MCF 10A (cell line): ENCODE measurements around the gene CHL1. TPM values are rescaled to one million over a fixed set of nuclear protein-coding genes. Genes with fewer than 3 reads are reported as not detected.

Experiments
- BruUV-seq: library from RNA; stranded (reverse); fragments of 400-500 nt; replicated peaks from 2 replicates; lab custom pipeline; 2021; lab: Mats Ljungman, UMichigan
- CTCF ChIA-PET: fragments of 300-600 bp; sonication (Branson Sonifier 250); formaldehyde crosslinking; extraction: SDS; loops from one replicate; lab custom pipeline; 2021; ENCODE audit warnings: antibody characterized with exemption, inconsistent platforms; lab: Yijun Ruan, JAX
- POLR2A ChIA-PET: fragments of 300-600, 350-650 bp; sonication (Branson Sonifier 250); formaldehyde crosslinking; extraction: SDS; loops from one replicate; lab custom pipeline; 2020; ENCODE audit warnings: antibody characterized with exemption, inconsistent platforms; lab: Yijun Ruan, JAX
- DNase-seq: peaks from one replicate; pipeline ENCODE4 v3.0.0-alpha.2; 2018; ENCODE audit not compliant: unreplicated experiment
- H3K27ac Mint-ChIP-seq: one replicate; pipeline ENCODE4 v1.8.0; 2022; ENCODE audit warnings: mild to moderate bottlenecking, low read depth, mixed read lengths; ENCODE audit not compliant: unreplicated experiment
- H3K27me3 Mint-ChIP-seq: one replicate; pipeline ENCODE4 v1.8.0; 2022; ENCODE audit warnings: mixed read lengths; ENCODE audit not compliant: insufficient read depth, unreplicated experiment
- H3K36me3 Mint-ChIP-seq: one replicate; pipeline ENCODE4 v1.8.0; 2022; ENCODE audit warnings: mild to moderate bottlenecking, moderate library complexity, mixed read lengths; ENCODE audit not compliant: insufficient read depth, unreplicated experiment
- H3K4me1 Mint-ChIP-seq: one replicate; pipeline ENCODE4 v1.8.0; 2022; ENCODE audit warnings: mixed read lengths; ENCODE audit not compliant: insufficient read depth, unreplicated experiment
- H3K4me3 Mint-ChIP-seq: one replicate; pipeline ENCODE4 v1.8.0; 2022; ENCODE audit warnings: mild to moderate bottlenecking, moderate library complexity, mixed read lengths; ENCODE audit not compliant: unreplicated experiment
- H3K9me3 Mint-ChIP-seq: one replicate; pipeline ENCODE4 v1.8.0; 2022; ENCODE audit warnings: mixed read lengths; ENCODE audit not compliant: unreplicated experiment
- CTCF ChIP-seq: fragments of 200-600 bp; IDR thresholded peaks from one replicate; pipeline ENCODE4 v1.8.0; 2022; ENCODE audit warnings: antibody characterized with exemption, mild to moderate bottlenecking; ENCODE audit not compliant: unreplicated experiment
- intact Hi-C: fragments of 100-400 bp; cut with micrococcal nuclease; formaldehyde crosslinking; loops from 2 replicates; pipeline ENCODE4 v1.14.1; 2022
- total RNA-seq: library from RNA; stranded (reverse); gene quantifications from 2 replicates; pipeline ENCODE4 v1.2.3, GENCODE V29; 2022

CHL1 gene
- total RNA-seq, 1 experiment from 2014 or later: not detected

GRCh38 chr3:317012-317411 is 120.4 kb downstream of the CHL1 start:
- TF ChIP-seq CTCF: no peak
- intact Hi-C loops: no loop called here
- Mint-ChIP-seq H3K9me3 (no peaks in the 10 kb centered on the region), H3K36me3 (no peaks in the 10 kb centered on the region), H3K4me1 (no peaks in the 10 kb centered on the region), H3K27me3 (no peaks in the 10 kb centered on the region), H3K4me3 (no peak overlapping the region), H3K27ac (no peak overlapping the region)
- ChIA-PET CTCF (no interaction called here), POLR2A (no interaction called here)
- no peak for DNase-seq
- no TSS peak for BruUV-seq

GRCh38 chr3:318903-319302 is 122.3 kb downstream of the CHL1 start:
- TF ChIP-seq CTCF: no peak
- ChIA-PET CTCF (no interaction called here), POLR2A (no interaction called here)
- Mint-ChIP-seq H3K4me1 (no peaks in the 10 kb centered on the region), H3K27me3 (no peaks in the 10 kb centered on the region), H3K9me3 (no peaks in the 10 kb centered on the region), H3K4me3 (no peak overlapping the region), H3K27ac (no peak overlapping the region), H3K36me3 (no peaks in the 10 kb centered on the region)
- DNase-seq: no peak
- BruUV-seq: no TSS peak
- intact Hi-C loops: no loop called here

- no peak for TF ChIP-seq CTCF
- ChIA-PET POLR2A (no interaction called here), CTCF (no interaction called here)
- Mint-ChIP-seq H3K4me3 (no peak overlapping the region), H3K9me3 (no peaks in the 10 kb centered on the region), H3K27ac (no peak overlapping the region), H3K4me1 (no peaks in the 10 kb centered on the region), H3K36me3 (no peaks in the 10 kb centered on the region), H3K27me3 (peaks cover 7% of the 10 kb centered on the region)
- intact Hi-C loops: no loop called here
- no peak for DNase-seq
- BruUV-seq: no TSS peak
Measured at GRCh38 chr3:324423-324822, 127.9 kb downstream of the CHL1 start.

GRCh38 chr3:325495-325894 is 128.9 kb downstream of the CHL1 start:
- H3K4me1 Mint-ChIP-seq: no peaks in the 10 kb centered on the region
- intact Hi-C loops: no loop called here
- no peak overlapping the region for H3K27ac Mint-ChIP-seq
- H3K4me3 Mint-ChIP-seq: no peak overlapping the region
- H3K27me3 Mint-ChIP-seq: peaks cover 18% of the 10 kb centered on the region
- TF ChIP-seq CTCF: no peak
- no peaks in the 10 kb centered on the region for H3K36me3 Mint-ChIP-seq
- ChIA-PET CTCF (no interaction called here), POLR2A (no interaction called here)
- no peak for DNase-seq
- H3K9me3 Mint-ChIP-seq: no peaks in the 10 kb centered on the region
- no TSS peak for BruUV-seq
